Kidney epithelial cell (primary cell): ENCODE measurements around the gene SLC26A9. TPM values are rescaled to one million over a fixed set of nuclear protein-coding genes. Genes with fewer than 3 reads are reported as not detected.

ENCODE experiments used
- DNase-seq: peaks from one replicate; pipeline ENCODE4 v3.0.0-alpha.2; 2010; ENCODE audit warnings: low read depth
- H3K27me3 ChIP-seq: 2 replicates; pipeline ENCODE4 v1.6.0; 2011; ENCODE audit warnings: low read length; ENCODE audit not compliant: control insufficient read depth, insufficient read depth
- H3K36me3 ChIP-seq: 2 replicates; pipeline ENCODE4 v1.5.1; 2011; ENCODE audit warnings: low read length; ENCODE audit not compliant: control insufficient read depth, insufficient read depth
- H3K4me3 ChIP-seq: 2 replicates; pipeline ENCODE4 v1.5.1; 2011; ENCODE audit warnings: low read depth, mild to moderate bottlenecking, control low read depth, low read length
- CTCF ChIP-seq: IDR thresholded peaks from 2 replicates; pipeline ENCODE4 v1.5.1; 2011; ENCODE audit warnings: mild to moderate bottlenecking, moderate library complexity, low read length, control low read depth, inconsistent platforms; ENCODE audit not compliant: insufficient read depth, poor library complexity, severe bottlenecking
- total RNA-seq: library from RNA; depleted of rRNA; stranded (reverse); fragments of >200 nt; gene quantifications from 2 replicates; pipeline ENCODE4 v1.2.3, GENCODE V29; 2015

Gene SLC26A9
- total RNA-seq, 1 donor from 2014 or later, result not detected

GRCh38 chr1:205926636-205927035 is 16.6 kb downstream of the SLC26A9 start:
- Histone ChIP-seq H3K27me3 (no peaks in the 10 kb centered on the region), H3K36me3 (no peaks in the 10 kb centered on the region), H3K4me3 (no peak overlapping the region)
- no peak for TF ChIP-seq CTCF
- DNase-seq, result no peak

GRCh38 chr1:205926213-205926612 is 17.0 kb downstream of the SLC26A9 start:
- DNase-seq, result no peak
- Histone ChIP-seq H3K36me3 (no peaks in the 10 kb centered on the region), H3K27me3 (no peaks in the 10 kb centered on the region), H3K4me3 (no peak overlapping the region)
- no peak for TF ChIP-seq CTCF

- H3K36me3 ChIP-seq, result no peaks in the 10 kb centered on the region
- no peak overlapping the region for H3K4me3 ChIP-seq
- TF ChIP-seq CTCF, result no peak
- H3K27me3 ChIP-seq, result no peaks in the 10 kb centered on the region
- DNase-seq, result peak; percentile 32
Observed at GRCh38 chr1:205925736-205926135, 17.5 kb downstream of the SLC26A9 start.

- Histone ChIP-seq H3K36me3 (no peaks in the 10 kb centered on the region), H3K27me3 (no peaks in the 10 kb centered on the region), H3K4me3 (no peak overlapping the region)
- no peak for DNase-seq
- no peak for TF ChIP-seq CTCF
Observed at GRCh38 chr1:205924460-205924790, 18.8 kb downstream of the SLC26A9 start.

- Histone ChIP-seq H3K4me3 (no peak overlapping the region), H3K27me3 (no peaks in the 10 kb centered on the region), H3K36me3 (no peaks in the 10 kb centered on the region)
- TF ChIP-seq CTCF, result no peak
- DNase-seq, result no peak
Observed at GRCh38 chr1:205923651-205924459, 19.4 kb downstream of the SLC26A9 start.

GRCh38 chr1:205922806-205923205 is 20.4 kb downstream of the SLC26A9 start:
- no peaks in the 10 kb centered on the region for H3K36me3 ChIP-seq
- H3K27me3 ChIP-seq, result no peaks in the 10 kb centered on the region
- DNase-seq, result no peak
- H3K4me3 ChIP-seq, result no peak overlapping the region
- no peak for TF ChIP-seq CTCF
